DMS114 treated with DMSO at 0.1 percent for 48 hours (cell line): ENCODE results near the gene PTP4A1.
"Not testable (repeated sequence)": the region's sequence is repeated elsewhere in the genome, so short reads cannot be mapped to it uniquely, and the experiment has no call there.

Experiments
- DNase-seq: peaks from one replicate; lab custom pipeline; 2025; ENCODE audit not compliant: unreplicated experiment; lab: John Stamatoyannopoulos, UW

The PTP4A1 gene

DNA sequence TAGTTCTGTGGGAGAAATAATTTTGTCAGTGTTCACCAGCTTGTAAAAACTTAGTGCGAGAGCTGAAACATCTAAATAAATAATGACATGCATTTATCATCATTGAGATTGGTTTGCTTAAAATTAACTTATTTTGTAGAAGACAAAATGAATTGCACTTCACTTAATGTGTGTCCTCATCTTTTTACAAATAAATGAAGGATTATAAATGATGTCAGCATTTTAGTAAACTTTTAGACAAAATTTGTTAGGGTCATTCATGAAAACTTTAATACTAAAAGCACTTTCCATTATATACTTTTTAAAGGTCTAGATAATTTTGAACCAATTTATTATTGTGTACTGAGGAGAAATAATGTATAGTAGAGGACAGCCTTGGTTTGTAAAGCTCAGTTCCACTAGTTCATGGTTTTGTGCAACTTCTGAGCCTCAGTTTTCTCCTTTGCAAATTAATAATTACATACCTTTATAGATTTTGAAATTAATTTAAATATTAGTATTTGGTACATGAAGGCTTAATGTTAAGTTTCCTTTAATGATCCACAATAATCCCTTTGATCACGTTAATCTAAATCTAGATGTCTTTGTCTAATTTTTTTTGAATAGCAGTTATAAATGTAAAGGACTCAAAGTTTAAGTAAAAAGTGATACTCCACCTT is 9.2 kb downstream of the PTP4A1 start:
- no peak for DNase-seq

GRCh38 chr6:63582579-63583231 is 10.4 kb downstream of the PTP4A1 start:
- DNase-seq = no peak

DNA sequence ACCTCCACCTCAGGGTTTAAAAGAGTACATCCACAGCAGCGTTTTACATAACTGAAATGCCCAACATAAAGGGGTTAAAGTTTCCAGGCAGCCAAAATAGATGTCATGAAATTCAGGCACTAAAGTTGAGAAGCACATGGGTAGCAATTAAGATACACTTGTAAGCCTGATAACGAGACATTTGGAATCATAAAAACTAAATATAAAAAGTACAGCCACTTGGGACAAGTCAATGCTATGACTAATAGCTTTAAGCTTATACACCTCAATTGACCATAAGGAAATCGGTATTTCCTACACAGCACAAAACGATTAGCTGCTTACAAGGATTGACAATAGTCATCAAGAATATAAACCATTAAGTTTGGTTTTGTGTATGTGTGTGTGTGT is 11.8 kb downstream of the PTP4A1 start:
- DNase-seq = no peak

DNA sequence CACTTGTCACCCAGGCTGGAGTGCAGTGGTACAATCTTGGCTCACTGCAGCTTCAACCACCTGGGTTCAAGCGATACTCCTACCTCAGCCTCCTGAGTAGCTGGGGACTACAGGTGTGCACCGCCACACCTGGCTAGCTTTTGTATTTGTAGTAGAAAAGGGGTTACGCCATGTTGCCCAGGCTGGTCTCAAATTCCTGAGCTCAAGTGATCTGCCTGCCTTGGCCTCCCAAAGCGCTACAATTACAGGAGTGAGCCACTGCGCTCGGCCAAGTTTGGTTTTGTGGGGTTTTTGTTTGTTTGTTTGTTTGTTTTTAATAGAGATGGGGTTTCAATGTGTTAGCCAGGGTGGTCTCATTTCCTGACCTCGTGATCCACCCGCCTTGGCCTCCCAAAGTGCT is 12.3 kb downstream of the PTP4A1 start:
- DNase-seq = no peak

- DNase-seq = not testable (repeated sequence)
Measured at GRCh38 chr6:63585652-63586051, 13.4 kb downstream of the PTP4A1 start.

DNA sequence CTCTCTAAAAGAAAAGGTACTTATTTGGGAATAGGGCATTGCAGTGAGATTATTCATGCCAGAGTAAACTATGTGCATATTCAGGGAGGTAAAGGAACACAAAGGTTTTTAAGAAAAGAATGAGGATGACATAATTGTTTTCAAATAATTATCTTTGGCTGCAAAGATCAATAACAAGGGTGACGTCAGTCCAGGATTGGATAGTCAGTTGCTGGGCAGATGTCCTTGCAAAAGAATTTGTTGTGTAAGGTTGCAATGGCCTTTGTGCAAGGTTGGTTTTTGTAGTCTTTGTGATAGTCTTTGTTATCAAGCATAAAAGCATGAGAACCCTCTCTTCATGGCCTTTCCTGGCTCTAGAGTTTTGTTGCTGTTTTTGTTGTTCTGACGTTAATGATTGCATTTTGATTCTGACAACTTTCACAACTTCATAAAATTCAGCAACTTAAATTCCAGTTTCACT is 17.7 kb downstream of the PTP4A1 start:
- DNase-seq = no peak

DNA sequence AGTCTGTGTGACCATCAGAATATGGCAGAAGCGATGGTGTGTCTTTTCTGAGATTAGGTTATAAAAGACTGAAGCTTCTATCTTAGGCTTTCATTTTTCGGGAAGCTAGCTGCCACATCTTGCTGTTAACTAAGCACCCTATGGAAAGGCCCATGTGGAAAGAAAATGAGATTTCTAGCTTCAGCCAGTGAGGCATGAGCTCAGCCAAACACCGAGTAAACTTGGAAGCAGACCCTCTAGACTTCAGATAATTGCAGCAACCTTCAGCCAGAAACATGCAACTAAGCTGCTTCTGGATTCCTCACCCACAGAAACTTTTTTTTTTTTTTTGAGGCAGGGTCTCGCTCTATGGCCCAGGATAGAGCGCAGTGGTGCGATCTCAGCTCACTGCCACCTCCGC is 20.6 kb downstream of the PTP4A1 start:
- no peak for DNase-seq

DNA sequence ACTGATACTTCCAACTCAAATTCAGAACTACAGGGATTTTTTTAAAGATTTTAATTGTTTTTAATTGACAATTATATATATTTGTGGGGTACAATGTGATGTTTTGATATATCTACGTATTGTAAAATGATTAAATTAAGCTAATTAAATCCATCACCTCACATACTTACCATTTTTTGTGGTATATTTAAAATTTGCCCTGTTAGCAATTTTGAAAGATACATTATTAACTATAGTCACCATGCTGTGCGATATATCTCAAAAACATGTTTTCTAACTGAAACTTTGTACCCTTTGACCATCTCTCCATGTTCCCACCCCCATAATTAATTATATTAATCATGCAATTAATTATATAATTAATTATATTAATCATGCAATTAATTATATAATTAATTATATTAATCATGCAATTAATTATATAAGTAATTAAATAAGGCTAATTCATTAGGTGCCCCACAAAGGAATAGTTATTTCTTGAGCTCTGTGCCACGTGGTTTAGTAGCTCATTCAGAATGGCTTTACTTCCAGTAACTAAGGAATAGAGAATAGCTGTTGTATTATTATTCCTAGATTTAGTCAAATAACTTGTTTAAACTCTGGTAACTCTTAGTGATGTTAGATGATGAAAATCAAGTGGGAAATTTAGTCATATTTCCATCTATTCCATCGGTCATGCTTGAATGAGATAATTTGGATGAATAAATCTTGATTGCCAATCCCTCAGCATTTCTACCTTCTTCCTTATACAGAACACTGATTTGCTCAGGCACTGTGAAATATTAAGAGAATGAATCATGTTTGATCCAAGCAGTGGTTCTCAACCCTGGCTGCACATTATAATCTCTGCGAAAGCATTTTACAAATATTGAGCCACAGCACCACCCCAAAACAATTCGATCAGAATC is 25.1 kb downstream of the PTP4A1 start:
- DNase-seq = no peak

DNA sequence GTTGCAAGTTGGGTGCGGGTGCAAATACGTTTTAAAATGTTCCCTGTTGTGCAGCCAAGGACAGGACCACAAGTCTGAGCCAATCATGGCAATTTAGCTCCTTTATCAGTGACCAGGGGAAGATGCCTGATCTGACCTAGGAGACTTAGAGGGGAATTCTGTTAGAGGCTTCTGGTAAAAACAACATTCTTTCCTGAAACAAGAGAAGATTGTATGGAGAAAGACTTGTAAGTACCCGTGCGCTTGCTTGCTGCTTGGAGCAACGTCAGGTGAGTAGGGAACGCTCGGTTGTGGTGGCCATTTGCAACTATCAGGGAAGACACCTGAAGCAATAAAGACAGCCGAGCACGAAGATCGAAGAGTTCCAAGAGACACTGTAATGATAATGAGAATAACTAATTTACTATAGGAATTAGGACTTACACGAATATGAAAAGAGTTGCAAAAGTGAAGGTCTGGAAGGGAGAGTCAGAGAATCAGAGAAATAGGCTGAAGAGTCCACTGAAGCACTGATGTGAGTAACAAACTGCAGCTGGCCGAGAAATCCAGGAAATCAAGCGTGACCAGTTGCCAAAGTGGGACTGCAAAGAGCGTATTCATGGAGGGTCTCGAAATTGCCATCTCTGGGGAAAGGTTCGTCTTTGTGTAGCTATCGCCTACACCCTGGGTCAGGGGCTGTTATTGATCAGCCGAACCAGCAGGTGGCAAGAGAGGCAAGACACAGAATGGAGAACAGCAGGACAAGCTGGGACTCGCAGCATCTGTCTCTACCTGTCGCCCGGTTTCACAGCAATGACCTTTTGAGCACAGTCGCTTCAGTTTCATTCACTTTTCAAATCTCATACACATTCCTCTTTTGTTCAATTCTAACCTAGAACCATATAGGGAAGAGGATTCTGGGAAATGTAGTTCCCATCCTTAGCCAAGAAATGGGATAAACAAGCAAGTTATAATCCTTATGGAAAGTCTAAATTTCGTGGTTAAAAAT is 26.1 kb downstream of the PTP4A1 start:
- DNase-seq = peak; percentile 56

DNA sequence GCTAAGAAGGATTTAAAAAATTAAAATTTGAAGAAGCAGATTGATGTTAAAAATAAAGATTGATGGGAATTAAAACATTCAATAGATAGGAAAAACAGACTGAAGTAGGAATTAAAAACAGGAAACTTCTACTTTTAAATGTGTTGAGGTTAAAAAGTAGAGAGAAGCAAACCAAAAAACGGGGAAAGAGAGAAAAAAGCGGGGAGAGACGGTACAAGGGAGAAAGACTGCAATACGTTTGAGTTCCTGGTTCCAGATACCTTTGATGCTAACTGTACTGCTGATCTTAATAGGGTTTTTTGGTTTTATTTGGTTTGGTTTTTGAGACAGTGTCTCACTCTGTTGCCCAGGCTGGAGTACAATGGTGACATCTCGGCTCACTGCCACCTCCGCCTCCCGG is 27.0 kb downstream of the PTP4A1 start:
- no peak for DNase-seq

DNA sequence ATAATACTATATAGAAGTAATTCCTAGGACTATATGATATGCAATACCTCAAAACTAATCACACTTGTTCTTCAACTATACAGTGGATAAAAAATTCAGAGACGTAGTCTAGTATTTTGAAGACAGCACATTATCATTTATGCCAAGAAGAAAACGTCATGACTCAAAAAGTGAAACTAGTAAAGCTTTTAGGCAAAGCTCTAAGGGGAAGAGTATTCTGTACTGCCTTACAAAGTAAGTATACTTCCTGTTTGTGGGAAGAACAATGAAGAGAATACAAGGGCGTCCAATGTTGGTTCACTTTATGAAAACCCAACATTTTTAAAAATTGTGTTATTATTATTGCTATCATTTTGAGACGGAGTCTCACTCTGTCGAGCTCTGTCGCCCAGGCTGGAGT is 27.9 kb downstream of the PTP4A1 start:
- DNase-seq = no peak

DNA sequence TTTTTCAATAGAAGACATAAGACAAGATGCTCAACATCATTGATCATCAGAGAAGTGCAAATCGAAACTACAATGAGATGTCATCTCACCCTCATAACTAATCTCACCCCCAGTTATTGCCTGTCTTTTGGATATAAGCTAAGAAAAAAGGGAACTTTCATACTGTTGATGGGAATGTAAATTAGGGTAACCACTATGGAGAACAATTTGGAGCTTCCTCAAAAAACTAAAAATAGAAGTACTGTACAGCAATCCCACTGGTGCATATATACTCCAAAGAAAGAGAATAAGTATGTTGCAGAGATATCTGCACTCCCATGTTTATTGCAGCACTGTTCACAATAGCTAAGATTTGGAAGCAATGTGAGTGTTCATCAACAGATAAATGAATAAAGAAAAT is 37.0 kb downstream of the PTP4A1 start:
- no peak for DNase-seq

DNA sequence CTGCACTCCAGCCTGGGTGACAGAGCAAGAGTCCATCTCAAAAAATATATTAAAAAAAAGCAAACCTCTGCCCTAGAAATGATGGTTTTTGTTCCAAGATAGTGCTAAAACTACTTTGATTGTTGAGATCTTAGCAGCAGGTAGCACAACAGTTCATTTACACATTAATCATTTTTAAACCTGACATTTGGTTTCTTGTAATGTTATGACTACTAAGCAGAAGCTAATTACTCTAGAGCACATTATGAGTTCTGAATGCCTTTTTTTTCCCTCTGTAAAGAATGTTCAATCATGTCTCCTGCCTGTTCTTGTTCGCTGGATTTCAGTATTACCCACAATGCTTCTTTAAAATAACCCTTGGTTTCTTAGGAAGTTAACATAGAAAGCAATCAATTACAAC is 38.7 kb downstream of the PTP4A1 start:
- DNase-seq = no peak

- no peak for DNase-seq
Measured at GRCh38 chr6:63611560-63611959, 39.3 kb downstream of the PTP4A1 start.

GRCh38 chr6:63615590-63615989 is 43.3 kb downstream of the PTP4A1 start:
- no peak for DNase-seq
